ENCODE measurements around the gene MRFAP1. TPM values are rescaled to one million over a fixed set of nuclear protein-coding genes. Genes with fewer than 3 reads are reported as not detected.

MRFAP1 gene
- total and polyA plus RNA-seq, 2 of the 4 experiments (the other 2 are of a cell fraction): 65.4 to 268 TPM

GRCh38 chr4:6671648-6672047 lies 31.2 kb downstream of the MRFAP1 start:
- H3K4me2 ChIP-seq (ENCODE audit: low read depth, low read length): no peak overlapping the region
- no peak overlapping the region for H2AK9ac ChIP-seq (replicated peaks; ENCODE audit: low read depth, low read length, poor library complexity)
- H3K4me1 ChIP-seq (ENCODE audit: control insufficient read depth, insufficient read depth, low read length): peaks cover 19% of the 10 kb centered on the region
- TF ChIP-seq USF2 (IDR thresholded peaks at IDR 0.05; ENCODE audit: low read depth, low read length) (no peak), MAFK (IDR thresholded peaks at IDR 0.05; ENCODE audit: low read depth, low read length) (no peak), RAD21 (IDR thresholded peaks at IDR 0.05; ENCODE audit: low read length) (no peak), MAZ (IDR thresholded peaks at IDR 0.05; ENCODE audit: borderline replicate concordance, low read depth, low read length) (no peak), FOS (IDR thresholded peaks at IDR 0.05; ENCODE audit: low read depth, low read length) (no peak), CEBPB (IDR thresholded peaks at IDR 0.05; ENCODE audit: low read depth, low read length) (no peak), BHLHE40 (IDR thresholded peaks at IDR 0.05; ENCODE audit: low read depth, low read length) (no peak), CTCF (conservative IDR thresholded peaks at IDR 0.05; ENCODE audit: low read depth, low read length) (no peak), RCOR1 (IDR thresholded peaks at IDR 0.05; ENCODE audit: insufficient replicate concordance, low read length) (no peak), ELK1 (IDR thresholded peaks at IDR 0.05; ENCODE audit: borderline replicate concordance, low read depth, low read length) (no peak), SMC3 (IDR thresholded peaks at IDR 0.05; ENCODE audit: low read depth, low read length) (no peak), CHD1 (IDR thresholded peaks at IDR 0.05; ENCODE audit: low read depth, low read length) (no peak), MXI1 (IDR thresholded peaks at IDR 0.05; ENCODE audit: borderline replicate concordance, low read depth, low read length) (no peak), RFX5 (IDR thresholded peaks at IDR 0.05; ENCODE audit: low read depth, low read length) (no peak), NFE2L2 (IDR thresholded peaks at IDR 0.05; ENCODE audit: low read depth, low read length) (no peak), POLR2A (IDR thresholded peaks at IDR 0.05; ENCODE audit: low read depth, low read length) (no peak)
- ATAC-seq (ENCODE audit: low read depth): no peak
- no peak overlapping the region for H4K5ac ChIP-seq (ENCODE audit: low read depth, low read length)
- H3K14ac ChIP-seq (replicated peaks; ENCODE audit: low read depth, low read length): no peak overlapping the region
- no peak overlapping the region for H3K9ac ChIP-seq (ENCODE audit: low read depth, low read length)
- no peak overlapping the region for H3K27ac ChIP-seq (ENCODE audit: insufficient read depth, low read length)
- no peak overlapping the region for H4K91ac ChIP-seq (ENCODE audit: insufficient read depth, low read depth, low read length)
- H2BK20ac ChIP-seq (ENCODE audit: low read depth, low read length): no peak overlapping the region
- whole genome bisulfite sequencing, 2 experiments (ENCODE audit: extremely low coverage in 2 of 2, insufficient read length in 1 of 2): no CpG with 5 or more reads among the region's 1 CpG
- H2BK5ac ChIP-seq (ENCODE audit: low read depth, low read length, poor library complexity, severe bottlenecking): no peak overlapping the region
- dilution Hi-C loops (cut with HindIII; ENCODE audit: low sequenced_read_pairs, unreplicated experiment) (no loop called here), intact Hi-C loops (cut with micrococcal nuclease) (no loop called here), in situ Hi-C loops (cut with MboI; ENCODE audit: low sequenced_read_pairs) (no loop called here)
- CTCF ChIA-PET: no interaction called here
- H3K36me3 ChIP-seq (ENCODE audit: control insufficient read depth, insufficient read depth, low read length): peaks cover 6% of the 10 kb centered on the region
- peaks cover 19% of the 10 kb centered on the region for H3K9me1 ChIP-seq (ENCODE audit: insufficient read depth, low read length)
- H3K56ac ChIP-seq (ENCODE audit: extremely low read depth, insufficient read depth, low read length): no peak overlapping the region
- H4K8ac ChIP-seq (ENCODE audit: low read depth in 2 of 2, low read length in 2 of 2): no peak overlapping the region
- no peak overlapping the region for H3K18ac ChIP-seq (ENCODE audit: low read depth, low read length)
- no peak overlapping the region for H3K4me3 ChIP-seq (ENCODE audit: insufficient read depth, low read depth, low read length)
- BruUV-seq (replicated peaks): no TSS peak
- no peak overlapping the region for H2BK15ac ChIP-seq (ENCODE audit: low read depth, low read length)
- H2AFZ ChIP-seq (replicated peaks; ENCODE audit: low read length, poor library complexity): no peak overlapping the region
- no peak overlapping the region for H2BK120ac ChIP-seq (ENCODE audit: low read depth, low read length)
- no peak overlapping the region for H3K23ac ChIP-seq (ENCODE audit: low read depth, low read length)
- peaks cover 19% of the 10 kb centered on the region for H4K20me1 ChIP-seq (ENCODE audit: insufficient read depth, low read length)
- peaks cover 16 to 23% of the 10 kb centered on the region in 2 experiments; a peak in 3 of 4 replicates for H3K79me1 ChIP-seq (ENCODE audit: low read depth in 1 of 2, low read length in 2 of 2)
- H3K9me3 ChIP-seq (ENCODE audit: control insufficient read depth, insufficient read depth, low read length): no peaks in the 10 kb centered on the region
- no peak overlapping the region for H2AK5ac ChIP-seq (ENCODE audit: low read depth, low read length)
- POLR2A ChIA-PET (ENCODE audit: unreplicated experiment): no interaction called here
- no peaks in the 10 kb centered on the region for H3K27me3 ChIP-seq (ENCODE audit: control insufficient read depth, insufficient read depth, low read length)
- no peak for DNase-seq
- no peak overlapping the region for H3K4ac ChIP-seq (ENCODE audit: low read depth, low read length)
